A673 (cell line): ENCODE measurements around the gene PFKFB3. TPM values are rescaled to one million over a fixed set of nuclear protein-coding genes. Genes with fewer than 3 reads are reported as not detected.

Source experiments
- BruUV-seq: library from RNA; stranded (reverse); fragments of 400-500 nt; replicated peaks from 2 replicates; lab custom pipeline; 2021; lab: Mats Ljungman, UMichigan
- CTCF ChIA-PET: fragments of 300-600 bp; sonication (Branson Sonifier 250); formaldehyde crosslinking; loops from one replicate; lab custom pipeline; 2022; ENCODE audit warnings: antibody characterized with exemption; lab: Charles Lee
- POLR2A ChIA-PET: fragments of 300-600 bp; sonication (Branson Sonifier 250); formaldehyde crosslinking; loops from one replicate; lab custom pipeline; 2022; ENCODE audit warnings: antibody characterized with exemption; ENCODE audit not compliant: low non-redundant PET; lab: Charles Lee
- DNase-seq: peaks from one replicate; pipeline ENCODE4 v3.0.0-alpha.2; 2015; ENCODE audit warnings: low spot score
- H3K27ac ChIP-seq: fragments of 200-600 bp; sonication (generic); 2 replicates; pipeline ENCODE4 v1.5.1; 2016; ENCODE audit warnings: mixed run types, low read depth, mild to moderate bottlenecking, mixed read lengths, antibody characterized with exemption, low read length; ENCODE audit not compliant: poor library complexity, severe bottlenecking
- H3K27me3 ChIP-seq: fragments of 200-600 bp; sonication (generic); replicated peaks from 2 replicates; pipeline ENCODE4 v1.6.1; 2017; ENCODE audit warnings: mixed run types, low read depth, mild to moderate bottlenecking, mixed read lengths, antibody characterized with exemption, low read length; ENCODE audit not compliant: insufficient read depth, poor library complexity
- H3K36me3 ChIP-seq: fragments of 200-600 bp; sonication (generic); 2 replicates; pipeline ENCODE4 v1.6.1; 2016; ENCODE audit warnings: mixed run types, mild to moderate bottlenecking, mixed read lengths, antibody characterized with exemption, low read length; ENCODE audit not compliant: insufficient read depth, poor library complexity, severe bottlenecking
- H3K4me1 ChIP-seq: fragments of 200-600 bp; sonication (generic); 2 replicates; pipeline ENCODE4 v1.6.1; 2017; ENCODE audit warnings: mixed run types, mild to moderate bottlenecking, mixed read lengths, antibody characterized with exemption, low read length; ENCODE audit not compliant: insufficient read depth, poor library complexity, severe bottlenecking
- H3K4me3 ChIP-seq: fragments of 200-600 bp; sonication (generic); 2 replicates; pipeline ENCODE4 v1.5.1; 2016; ENCODE audit warnings: low read depth, mixed run types, mild to moderate bottlenecking, mixed read lengths, low read length; ENCODE audit not compliant: poor library complexity, severe bottlenecking
- H3K9me3 ChIP-seq: fragments of 200-600 bp; sonication (generic); 2 replicates; pipeline ENCODE4 v1.6.1; 2016; ENCODE audit warnings: mixed run types, low read depth, mild to moderate bottlenecking, mixed read lengths, antibody characterized with exemption, low read length; ENCODE audit not compliant: poor library complexity, severe bottlenecking
- CTCF ChIP-seq: fragments of 300-800, 200-600 bp; sonication (generic); conservative IDR thresholded peaks from 2 replicates; pipeline ENCODE4 v1.5.1; 2017; ENCODE audit warnings: low read depth, mild to moderate bottlenecking, antibody characterized with exemption, low read length, moderate library complexity, mixed read lengths
- EZH2 ChIP-seq: fragments of 200-600 bp; sonication (generic); IDR thresholded peaks from 2 replicates; pipeline ENCODE4 v1.6.1; 2017; ENCODE audit warnings: borderline replicate concordance, low read depth, mild to moderate bottlenecking, mixed read lengths, antibody characterized with exemption, low read length; ENCODE audit not compliant: poor library complexity, severe bottlenecking
- intact Hi-C: fragments of 100-400 bp; cut with micrococcal nuclease; formaldehyde crosslinking; loops from one replicate; pipeline ENCODE4 v1.10.0; 2022; ENCODE audit not compliant: unreplicated experiment
- total RNA-seq: library from RNA; stranded (reverse); gene quantifications from 2 replicates; pipeline ENCODE4 v1.2.3, GENCODE V29; 2021

PFKFB3 gene
- total RNA-seq, 1 experiment from 2014 or later = 53.0 TPM

- intact Hi-C loops = no loop called here
- Histone ChIP-seq H3K27me3 (no peaks in the 10 kb centered on the region), H3K9me3 (no peaks in the 10 kb centered on the region), H3K4me1 (no peaks in the 10 kb centered on the region), H3K4me3 (no peak overlapping the region), H3K36me3 (no peaks in the 10 kb centered on the region), H3K27ac (no peak overlapping the region)
- TF ChIP-seq EZH2 (no peak), CTCF (no peak)
- no TSS peak for BruUV-seq
- no peak for DNase-seq
- CTCF ChIA-PET = no interaction called here
- POLR2A ChIA-PET = no interaction called here
Measured at GRCh38 chr10:6267941-6268340, 65.2 kb downstream of the PFKFB3 start.

- Histone ChIP-seq H3K36me3 (no peaks in the 10 kb centered on the region), H3K4me3 (no peak overlapping the region), H3K4me1 (no peaks in the 10 kb centered on the region), H3K9me3 (no peaks in the 10 kb centered on the region), H3K27me3 (no peaks in the 10 kb centered on the region), H3K27ac (no peak overlapping the region)
- intact Hi-C loops = no loop called here
- POLR2A ChIA-PET = no interaction called here
- CTCF ChIA-PET = no interaction called here
- DNase-seq = no peak
- BruUV-seq = no TSS peak
- TF ChIP-seq EZH2 (no peak), CTCF (no peak)
Measured at GRCh38 chr10:6269432-6269831, 66.7 kb downstream of the PFKFB3 start.

GRCh38 chr10:6269953-6270867 lies 67.5 kb downstream of the PFKFB3 start:
- TF ChIP-seq CTCF (no peak), EZH2 (no peak)
- no peak for DNase-seq
- Histone ChIP-seq H3K9me3 (no peaks in the 10 kb centered on the region), H3K4me1 (peaks cover under 1% of the 10 kb centered on the region), H3K36me3 (no peaks in the 10 kb centered on the region), H3K27me3 (no peaks in the 10 kb centered on the region), H3K4me3 (no peak overlapping the region), H3K27ac (no peak overlapping the region)
- BruUV-seq = no TSS peak
- CTCF ChIA-PET = no interaction called here
- intact Hi-C loops = no loop called here
- POLR2A ChIA-PET = no interaction called here
